Pulmonary artery endothelial cell (primary cell): ENCODE data around the gene PLEKHA4. TPM values are rescaled to one million over a fixed set of nuclear protein-coding genes. Genes with fewer than 3 reads are reported as not detected.

Source experiments
- DNase-seq: peaks from one replicate; pipeline ENCODE4 v3.0.0-alpha.2; 2011; ENCODE audit warnings: low read depth, low spot score
- total RNA-seq: library from RNA; depleted of rRNA; stranded (reverse); fragments of >200 nt; gene quantifications from 2 replicates; pipeline ENCODE4 v1.2.3, GENCODE V29; 2014

PLEKHA4 gene
- total RNA-seq, 1 donor from 2014 or later: 6.1 TPM

- no peak for DNase-seq
Observed at GRCh38 chr19:48833049-48833448, 35.4 kb downstream of the PLEKHA4 start.

GRCh38 chr19:48830965-48831364 lies 37.5 kb downstream of the PLEKHA4 start:
- DNase-seq: no peak

- DNase-seq: no peak
Observed at GRCh38 chr19:48830088-48830487, 38.3 kb downstream of the PLEKHA4 start.

- DNase-seq: no peak
Observed at GRCh38 chr19:48826606-48827020, 41.8 kb downstream of the PLEKHA4 start.

- DNase-seq: no peak
Observed at GRCh38 chr19:48822514-48822913, 45.9 kb downstream of the PLEKHA4 start.

DNA sequence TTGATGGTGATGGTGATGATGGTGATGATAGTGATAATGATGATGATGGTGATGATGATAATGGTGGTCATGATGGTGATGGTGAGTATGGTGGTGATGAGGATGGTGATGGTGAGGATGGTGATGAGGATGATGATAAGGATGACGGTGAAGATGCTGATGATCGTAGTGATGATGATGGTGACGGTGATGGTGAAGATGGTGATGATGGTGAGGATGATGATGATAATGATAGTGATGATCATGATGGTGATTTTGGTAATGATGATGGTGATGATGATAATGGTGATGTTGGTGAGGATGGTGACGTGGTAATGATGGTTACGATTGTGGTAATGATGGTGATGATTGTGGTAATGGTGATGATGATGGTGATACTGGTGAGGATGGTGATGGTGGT lies 46.8 kb downstream of the PLEKHA4 start:
- no peak for DNase-seq

DNA sequence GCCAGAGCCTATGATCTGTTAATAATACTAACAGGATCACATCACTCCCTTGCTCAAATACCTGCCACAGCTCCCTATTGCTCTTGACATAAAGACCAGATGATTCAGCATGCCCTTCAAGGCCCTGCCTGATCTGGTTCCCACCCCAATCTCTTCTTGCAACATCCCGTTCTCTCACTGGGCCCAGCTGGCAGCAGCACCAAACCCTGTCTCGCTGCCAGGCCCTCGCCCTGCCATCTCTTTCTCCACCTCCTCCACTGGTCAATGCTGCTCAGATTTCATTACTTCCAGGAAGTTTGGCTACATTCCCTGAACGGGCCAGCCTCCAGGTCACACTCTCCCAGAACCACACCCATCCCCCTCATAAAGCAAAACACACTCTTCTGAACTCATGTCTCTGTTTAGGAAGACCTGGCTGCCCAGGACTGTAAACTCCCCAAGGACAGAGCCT lies 49.0 kb downstream of the PLEKHA4 start:
- no peak for DNase-seq

DNA sequence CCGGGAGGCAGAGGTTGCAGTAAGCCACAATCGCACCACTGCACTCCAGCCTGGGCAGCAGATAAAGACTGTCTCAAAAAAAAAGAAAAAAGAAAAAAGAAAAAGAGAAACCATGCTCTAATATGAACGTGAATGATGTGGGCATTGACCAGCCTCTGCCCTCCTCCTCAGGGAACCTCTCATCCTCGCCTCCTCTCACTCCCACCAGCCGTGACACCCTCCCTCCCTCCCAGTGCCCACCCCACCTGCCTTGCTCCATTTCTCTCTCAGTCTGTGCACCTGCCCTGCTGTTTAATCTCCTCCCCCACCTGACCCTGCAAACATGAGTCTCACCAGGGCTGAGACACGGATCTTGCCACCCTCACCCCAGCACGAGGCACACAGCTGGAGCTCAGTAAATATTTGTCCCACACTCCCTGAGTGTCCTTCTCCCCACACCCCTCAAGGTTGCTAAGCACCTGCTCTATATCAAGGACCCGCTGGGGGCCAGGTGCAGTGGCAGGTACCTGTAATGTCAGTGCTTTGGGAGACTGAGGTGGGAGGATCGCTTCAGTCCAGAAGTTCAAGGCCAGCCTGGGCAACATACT lies 50.1 kb downstream of the PLEKHA4 start:
- DNase-seq: no peak

GRCh38 chr19:48817585-48818124 lies 50.8 kb downstream of the PLEKHA4 start:
- no peak for DNase-seq

- DNase-seq: no peak
Observed at GRCh38 chr19:48815870-48816501, 52.4 kb downstream of the PLEKHA4 start.

GRCh38 chr19:48814895-48815294 lies 53.5 kb downstream of the PLEKHA4 start:
- DNase-seq: no peak

- no peak for DNase-seq
Observed at GRCh38 chr19:48813123-48813913, 55.1 kb downstream of the PLEKHA4 start.

DNA sequence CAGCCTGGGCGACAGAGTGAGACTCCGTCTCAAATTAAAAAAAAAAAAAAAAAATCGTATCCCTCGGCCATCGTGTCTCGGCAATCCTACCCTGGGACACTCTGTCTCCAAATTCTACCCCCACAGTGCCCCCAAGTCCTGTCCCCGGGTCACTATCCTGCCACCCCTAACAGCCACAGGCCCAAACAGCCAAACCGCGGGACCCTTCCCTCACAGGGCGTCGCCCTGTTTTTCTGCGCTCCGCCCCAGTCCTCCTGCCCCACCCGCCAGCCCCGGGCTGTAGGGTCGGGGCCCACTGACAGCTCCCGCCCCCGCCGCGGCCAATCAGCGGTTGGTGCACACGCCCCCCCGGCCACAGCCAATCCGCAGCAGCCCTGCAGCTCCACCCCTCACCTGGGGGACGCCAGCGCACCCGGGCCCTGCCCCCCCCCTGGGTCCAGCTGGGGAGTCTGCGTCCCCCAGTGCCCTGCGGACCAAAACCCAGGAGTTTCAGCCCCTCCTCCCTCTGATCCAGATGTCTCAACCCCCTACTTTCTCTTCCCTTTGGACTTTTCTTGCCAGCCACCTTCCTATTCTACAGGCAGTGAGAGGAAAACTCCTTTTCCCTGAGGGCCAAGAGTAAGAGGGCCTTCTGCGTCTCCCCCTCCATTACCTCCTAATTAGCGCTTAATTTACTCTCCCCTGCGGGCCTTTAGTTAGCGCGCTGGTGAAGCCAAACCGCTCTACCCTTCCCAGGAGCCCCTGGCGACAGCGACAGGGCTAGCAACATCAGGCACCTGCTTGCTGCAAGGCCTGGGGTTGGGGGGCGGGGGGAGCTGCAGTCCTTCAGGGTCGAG lies 56.1 kb downstream of the PLEKHA4 start:
- no peak for DNase-seq

GRCh38 chr19:48810151-48810550 lies 58.3 kb downstream of the PLEKHA4 start:
- DNase-seq: no peak

DNA sequence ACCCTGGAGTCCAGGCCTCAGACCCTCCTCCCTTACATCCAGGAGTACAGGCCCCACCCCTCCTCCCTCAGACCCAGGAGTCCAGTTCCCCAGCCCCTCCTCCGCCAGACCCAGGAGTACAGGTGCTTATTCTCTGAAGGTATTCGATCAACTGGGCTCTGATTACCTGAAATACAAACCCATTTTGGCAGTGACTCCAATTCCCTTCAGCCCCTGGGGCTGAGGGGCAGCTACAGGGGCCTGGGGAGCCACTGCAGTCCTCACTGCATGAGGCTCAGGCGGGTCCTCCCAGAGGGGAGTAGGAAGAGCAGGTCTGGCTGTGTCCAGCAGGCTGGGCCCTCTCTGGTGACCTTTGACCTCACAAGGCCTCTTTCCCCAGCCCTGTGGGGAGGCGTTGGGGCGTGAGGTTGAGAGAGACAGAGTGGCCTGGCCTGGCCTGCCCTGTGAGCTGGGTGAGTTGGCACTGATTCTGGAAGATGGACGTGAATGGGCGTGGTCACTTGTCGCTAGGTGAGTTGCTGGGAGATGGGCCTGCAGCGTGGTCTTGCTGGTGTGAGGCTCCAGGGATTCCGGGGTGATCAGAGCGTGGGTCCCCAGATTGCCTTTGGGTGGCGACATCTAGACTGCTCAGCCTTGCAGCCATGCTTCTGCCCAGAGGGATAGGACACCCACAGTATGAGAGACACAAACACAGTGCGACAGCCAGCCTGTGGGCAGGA lies 60.7 kb downstream of the PLEKHA4 start:
- DNase-seq: no peak

DNA sequence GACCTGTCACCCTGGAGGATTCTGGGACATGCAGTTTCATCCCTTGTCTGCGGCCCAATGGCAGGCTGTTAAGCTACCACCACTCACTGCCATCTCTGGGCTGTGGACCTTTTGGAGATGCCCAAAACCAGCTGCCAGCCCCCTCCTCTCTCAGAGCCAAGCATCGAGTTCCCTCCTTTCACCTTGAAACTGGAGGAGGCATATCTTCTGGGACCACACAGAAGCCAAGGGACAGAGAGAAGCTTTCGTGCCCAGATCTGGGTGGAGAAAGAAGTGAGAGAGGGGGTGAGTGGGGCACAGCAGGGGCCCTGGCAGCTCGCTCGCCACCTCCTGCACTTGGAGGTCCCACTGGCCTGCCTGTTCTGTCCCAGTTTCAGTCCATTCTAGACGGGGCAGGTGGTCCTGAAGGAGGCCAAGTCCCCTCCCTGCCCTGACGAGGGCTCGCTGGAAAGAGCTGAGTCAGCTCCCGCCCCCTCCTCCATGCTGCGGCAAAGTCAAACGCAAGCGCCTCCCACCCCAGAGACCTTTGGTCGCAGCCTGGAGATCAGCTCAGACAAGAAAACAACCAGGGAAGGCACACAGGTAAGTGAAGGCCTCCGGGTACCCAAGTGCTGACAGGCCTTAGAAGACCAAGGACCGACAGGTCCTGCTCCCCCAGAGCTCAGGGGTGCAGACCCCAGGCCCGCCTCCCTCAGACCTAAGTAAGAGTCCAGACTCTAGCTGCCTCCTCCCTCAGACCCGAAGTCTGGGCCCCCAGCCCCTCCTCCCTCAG lies 61.4 kb downstream of the PLEKHA4 start:
- DNase-seq: no peak

GRCh38 chr19:48806518-48806817 lies 61.9 kb downstream of the PLEKHA4 start:
- DNase-seq: no peak

GRCh38 chr19:48805452-48805851 lies 63.0 kb downstream of the PLEKHA4 start:
- no peak for DNase-seq

- DNase-seq: no peak
Observed at GRCh38 chr19:48804496-48804895, 63.9 kb downstream of the PLEKHA4 start.

- no peak for DNase-seq
Observed at GRCh38 chr19:48802623-48803022, 65.8 kb downstream of the PLEKHA4 start.
